GM23248 (cell line): ENCODE results near the gene SMPD3. TPM values are rescaled to one million over a fixed set of nuclear protein-coding genes. Genes with fewer than 3 reads are reported as not detected.

Source experiments
- DNase-seq: peaks from one replicate; pipeline ENCODE4 v3.0.0-alpha.2; 2015
- H2AFZ ChIP-seq: fragments of 200-600 bp; sonication (generic); 2 replicates; pipeline ENCODE4 v1.6.1; 2016; ENCODE audit warnings: antibody characterized with exemption
- H3F3A ChIP-seq: fragments of 200-600 bp; sonication (generic); 2 replicates; pipeline ENCODE4 v1.6.1; 2016; ENCODE audit warnings: mild to moderate bottlenecking, antibody characterized with exemption, mixed run types; ENCODE audit not compliant: insufficient read depth
- H3K27ac ChIP-seq: fragments of 200-600 bp; sonication (generic); 2 replicates; pipeline ENCODE4 v1.5.1; 2016; ENCODE audit warnings: mild to moderate bottlenecking
- H3K27me3 ChIP-seq: fragments of 200-600 bp; sonication (generic); replicated peaks from 2 replicates; pipeline ENCODE4 v1.6.1; 2016; ENCODE audit warnings: mild to moderate bottlenecking; ENCODE audit not compliant: insufficient read depth
- H3K36me3 ChIP-seq: fragments of 200-600 bp; sonication (generic); 2 replicates; pipeline ENCODE4 v1.6.1; 2016; ENCODE audit warnings: low read depth, mild to moderate bottlenecking
- H3K4me1 ChIP-seq: fragments of 200-600 bp; sonication (generic); 2 replicates; pipeline ENCODE4 v1.6.1; 2016; ENCODE audit warnings: mild to moderate bottlenecking; ENCODE audit not compliant: insufficient read depth
- H3K4me2 ChIP-seq: fragments of 200-600 bp; sonication (generic); one replicate; pipeline ENCODE4 v1.6.1; 2016; ENCODE audit warnings: mild to moderate bottlenecking; ENCODE audit not compliant: unreplicated experiment
- H3K4me3 ChIP-seq: fragments of 200-600 bp; sonication (generic); 2 replicates; pipeline ENCODE4 v1.5.1; 2016; ENCODE audit warnings: mild to moderate bottlenecking
- H3K79me2 ChIP-seq: fragments of 200-600 bp; sonication (generic); 2 replicates; pipeline ENCODE4 v1.6.1; 2016; ENCODE audit warnings: mild to moderate bottlenecking; ENCODE audit not compliant: insufficient read depth
- H3K9ac ChIP-seq: fragments of 200-600 bp; sonication (generic); 2 replicates; pipeline ENCODE4 v1.6.1; 2016; ENCODE audit warnings: mild to moderate bottlenecking
- H3K9me2 ChIP-seq: fragments of 200-600 bp; sonication (generic); 2 replicates; pipeline ENCODE4 v1.6.1; 2016; ENCODE audit warnings: mixed run types, mild to moderate bottlenecking, moderate library complexity; ENCODE audit not compliant: insufficient read depth
- H3K9me3 ChIP-seq: fragments of 200-600 bp; sonication (generic); one replicate; pipeline ENCODE4 v1.6.1; 2017; ENCODE audit warnings: low read depth
- H4K20me1 ChIP-seq: fragments of 200-600 bp; sonication (generic); 2 replicates; pipeline ENCODE4 v1.6.0; 2016; ENCODE audit not compliant: insufficient read depth
- EZH2 ChIP-seq: fragments of 200-600 bp; sonication (generic); IDR thresholded peaks from 2 replicates; pipeline ENCODE4 v1.6.1; 2018; ENCODE audit warnings: antibody characterized with exemption, mild to moderate bottlenecking; ENCODE audit not compliant: insufficient read depth, poor library complexity, severe bottlenecking
- EZH2phosphoT487 ChIP-seq: fragments of 200-600 bp; sonication (generic); IDR thresholded peaks from 2 replicates; pipeline ENCODE4 v1.6.1; 2018; ENCODE audit warnings: antibody characterized with exemption, moderate library complexity, mild to moderate bottlenecking, low read depth; ENCODE audit not compliant: insufficient read depth
- WGBS, 2 experiments: methylation state at CpG; one replicate each; pipeline ENCODE4 v1.1.6; 2015 to 2017; ENCODE audit warnings: low lambda C conversion rate in 2 of 2, low coverage in 1 of 2; ENCODE audit errors: missing lambda C conversion rate in 2 of 2; 5-methylcytosine and 5-hydroxymethylcytosine counted together
- in situ Hi-C: fragments of 300-500 bp; cut with MboI; formaldehyde crosslinking; loops from 2 replicates; pipeline ENCODE4 v1.15.0; 2020
- polyA plus RNA-seq: library from polyadenylated mRNA; unstranded; fragments of >200 nt; fragmentation: Nextera tagmentation; extraction: Ambion mirVana; gene quantifications from 2 replicates; pipeline ENCODE4 v1.2.1, GENCODE V29; 2016
- total RNA-seq: library from RNA; depleted of rRNA; stranded (reverse); fragments of >200 nt; shearing (Covaris generic); gene quantifications from 2 replicates; pipeline ENCODE4 v1.2.3, GENCODE V29; 2014

Gene SMPD3
- total and polyA plus RNA-seq, 2 experiments from 2014 or later = 0.24 to 0.32 TPM

DNA sequence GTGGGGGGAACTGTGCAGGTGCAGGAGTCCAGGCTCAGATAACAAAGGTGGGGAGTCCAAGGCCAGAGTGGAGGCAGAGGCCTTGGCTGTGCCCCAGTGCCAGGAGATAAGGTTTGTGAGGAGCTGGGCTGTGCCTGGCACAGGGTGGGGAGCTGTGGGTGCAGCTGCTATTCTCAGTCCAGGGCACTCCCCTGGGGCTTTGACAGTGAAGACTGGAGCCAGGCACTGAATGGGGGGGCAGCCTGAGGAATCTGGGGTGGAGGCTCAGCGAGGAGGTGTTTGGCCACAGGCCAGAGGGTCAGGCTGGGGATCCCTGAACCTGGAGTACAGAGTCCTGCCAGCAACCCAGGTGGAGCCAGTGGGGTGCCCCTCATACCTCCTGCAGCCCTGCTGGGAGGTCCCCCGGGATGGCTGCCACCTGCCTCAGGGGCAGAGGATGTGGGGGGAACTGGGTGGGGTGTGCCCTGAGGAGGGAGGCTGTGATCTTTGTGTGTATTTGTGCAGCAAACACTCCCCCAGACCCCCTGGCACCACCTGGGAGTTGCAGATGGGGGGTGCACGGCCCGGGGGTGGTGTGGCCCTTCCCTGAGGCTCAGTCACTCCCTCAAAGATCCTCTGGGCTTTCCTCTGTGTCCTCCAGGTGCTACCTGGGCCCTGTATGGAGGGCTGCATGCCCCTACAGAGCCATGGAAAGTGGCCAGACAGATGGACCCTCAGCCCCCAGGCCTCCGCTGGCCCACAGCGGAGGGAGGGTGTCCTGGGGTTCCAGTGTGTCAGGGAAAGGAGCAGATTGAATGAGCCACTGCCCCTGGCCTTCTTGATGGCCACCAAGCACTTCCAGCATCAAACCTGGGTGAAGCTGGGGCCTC lies 44.5 kb upstream of the SMPD3 start:
- no peaks in the 10 kb centered on the region for H4K20me1 ChIP-seq
- no peak overlapping the region for H3K9ac ChIP-seq
- no peak for TF ChIP-seq EZH2
- no peak for TF ChIP-seq EZH2phosphoT487
- H3K27me3 ChIP-seq = no peaks in the 10 kb centered on the region
- no peak for DNase-seq
- no peaks in the 10 kb centered on the region for H3F3A ChIP-seq
- H2AFZ ChIP-seq = no peak overlapping the region
- H3K79me2 ChIP-seq = no peaks in the 10 kb centered on the region
- no peak overlapping the region for H3K4me3 ChIP-seq
- H3K4me1 ChIP-seq = peaks cover 3% of the 10 kb centered on the region; the same call in 1 of the 2 replicates
- 45 to 55% methylated on average over 4 to 6 of the region's 6 CpGs for WGBS, 2 experiments
- H3K27ac ChIP-seq = no peak overlapping the region
- H3K9me3 ChIP-seq = no peaks in the 10 kb centered on the region
- H3K36me3 ChIP-seq = no peaks in the 10 kb centered on the region
- no peak overlapping the region for H3K4me2 ChIP-seq
- in situ Hi-C loops = no loop called here
- H3K9me2 ChIP-seq = no peaks in the 10 kb centered on the region

DNA sequence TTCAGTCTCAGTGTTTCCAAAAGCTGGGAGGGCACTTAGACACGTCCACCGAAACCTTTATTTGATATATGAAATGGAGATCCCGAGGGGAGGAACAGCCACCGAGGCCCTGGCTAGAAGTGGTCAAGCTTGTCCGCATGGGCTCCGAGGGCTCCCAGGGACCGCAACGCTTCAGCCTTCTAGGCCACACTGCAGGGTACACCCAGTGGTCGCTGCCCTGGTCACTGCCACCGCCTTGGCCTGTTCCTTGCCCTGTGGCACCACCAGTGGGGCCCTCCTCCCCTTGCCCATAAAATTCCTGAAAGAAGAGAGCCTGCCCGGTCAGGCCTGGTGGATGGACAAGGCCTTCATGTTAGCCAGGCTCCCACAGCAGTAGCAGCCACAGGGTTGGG lies 43.8 kb upstream of the SMPD3 start:
- Histone ChIP-seq H3K4me3 (no peak overlapping the region), H3K4me1 (peaks cover 3% of the 10 kb centered on the region; the same call in 1 of the 2 replicates), H3K27me3 (no peaks in the 10 kb centered on the region), H2AFZ (no peak overlapping the region), H3K9me3 (no peaks in the 10 kb centered on the region), H4K20me1 (no peaks in the 10 kb centered on the region), H3K4me2 (no peak overlapping the region), H3K9ac (no peak overlapping the region), H3F3A (no peaks in the 10 kb centered on the region), H3K79me2 (no peaks in the 10 kb centered on the region), H3K9me2 (no peaks in the 10 kb centered on the region), H3K36me3 (no peaks in the 10 kb centered on the region), H3K27ac (no peak overlapping the region)
- 79 to 82% methylated on average over 11 of the region's 11 CpGs for WGBS, 2 experiments
- TF ChIP-seq EZH2 (no peak), EZH2phosphoT487 (no peak)
- in situ Hi-C loops = no loop called here
- DNase-seq = no peak

- Histone ChIP-seq H3K4me1 (peaks cover 3% of the 10 kb centered on the region; the same call in 1 of the 2 replicates), H3K4me3 (no peak overlapping the region), H3F3A (no peaks in the 10 kb centered on the region), H2AFZ (no peak overlapping the region), H3K9ac (no peak overlapping the region), H3K36me3 (no peaks in the 10 kb centered on the region), H4K20me1 (no peaks in the 10 kb centered on the region), H3K27me3 (no peaks in the 10 kb centered on the region), H3K27ac (no peak overlapping the region), H3K9me3 (no peaks in the 10 kb centered on the region), H3K9me2 (no peaks in the 10 kb centered on the region), H3K4me2 (no peak overlapping the region), H3K79me2 (no peaks in the 10 kb centered on the region)
- WGBS, 2 experiments = 71 to 79% methylated on average over 12 to 14 of the region's 14 CpGs
- TF ChIP-seq EZH2phosphoT487 (no peak), EZH2 (no peak)
- in situ Hi-C loops = no loop called here
- no peak for DNase-seq
These were observed 43.3 kb upstream of the SMPD3 start for GRCh38 chr16:68491576-68491950.

DNA sequence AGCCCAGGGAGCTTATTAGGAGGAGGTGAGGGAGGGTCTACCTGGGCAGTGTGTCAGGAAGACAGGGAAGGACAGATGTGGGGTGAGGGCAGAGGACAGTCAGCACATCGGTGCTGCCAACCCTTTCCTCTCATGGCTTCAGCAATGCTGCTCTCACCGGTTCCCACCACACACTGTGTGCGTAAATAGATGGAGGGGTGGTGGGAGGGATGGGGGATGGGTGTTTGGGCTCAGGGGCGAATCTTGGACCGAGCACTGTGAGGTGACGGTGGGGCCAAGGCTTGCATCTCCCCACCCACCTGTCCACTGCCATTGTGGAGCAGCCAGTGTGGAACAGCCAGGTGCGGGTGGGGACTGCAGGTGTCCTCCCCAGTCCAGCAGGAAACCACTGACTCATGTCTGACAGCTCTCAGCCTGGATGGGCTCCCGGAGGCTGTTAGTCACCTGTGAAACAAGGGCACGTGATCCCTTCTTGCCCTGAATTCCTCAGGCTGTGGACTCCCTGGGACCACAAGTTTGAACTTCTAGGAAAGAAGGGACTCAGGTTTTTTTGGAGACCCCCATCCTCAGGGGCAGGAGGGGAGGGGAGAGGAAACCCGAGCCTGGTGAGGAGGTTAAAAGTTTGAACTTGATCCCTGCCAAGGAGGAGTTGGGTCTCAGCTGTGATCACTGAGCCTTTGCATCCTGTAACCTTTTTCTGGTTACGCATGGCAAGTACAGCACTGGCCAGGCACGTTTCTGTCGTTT lies 42.7 kb upstream of the SMPD3 start:
- peak; percentile 85 for DNase-seq
- Histone ChIP-seq H3K4me1 (peaks cover 3% of the 10 kb centered on the region; the same call in 1 of the 2 replicates), H3K4me3 (no peak overlapping the region), H3K79me2 (no peaks in the 10 kb centered on the region), H3K27ac (no peak overlapping the region), H3K27me3 (no peaks in the 10 kb centered on the region), H3K9me3 (no peaks in the 10 kb centered on the region), H3K9me2 (no peaks in the 10 kb centered on the region), H2AFZ (no peak overlapping the region), H3K36me3 (no peaks in the 10 kb centered on the region), H3F3A (no peaks in the 10 kb centered on the region), H3K4me2 (no peak overlapping the region), H3K9ac (no peak overlapping the region), H4K20me1 (no peaks in the 10 kb centered on the region)
- in situ Hi-C loops = no loop called here
- WGBS, 2 experiments = 20 to 23% methylated on average over 13 of the region's 13 CpGs
- TF ChIP-seq EZH2 = no peak
- no peak for TF ChIP-seq EZH2phosphoT487
